SK-N-SH treated with all-trans-retinoic acid at 6 μM for 48 hours (cell line): ENCODE measurements around the gene GNG8.
A peak's percentile ranks its signal among the peaks of the same experiment; 100 is the strongest.

ENCODE experiments used
- ATAC-seq: fragments of 200-7000 bp; cut with Tn5 transposase; 3 replicates; pipeline ENCODE4 v1.9.1; 2020; ENCODE audit warnings: mild to moderate bottlenecking, moderate library complexity
- ARNTL ChIP-seq: fragments of 450-650 bp; formaldehyde crosslinking; IDR thresholded peaks from 2 replicates; pipeline ENCODE4 v1.5.0; 2020; ENCODE audit warnings: low read depth, mild to moderate bottlenecking, moderate library complexity, borderline replicate concordance
- BACH2 ChIP-seq: fragments of 250-450 bp; sonication (Bioruptor Pico); IDR thresholded peaks from 2 replicates; pipeline ENCODE4 v1.9.0; 2021; ENCODE audit warnings: mild to moderate bottlenecking, borderline replicate concordance
- CSDC2 ChIP-seq: fragments of 250-450 bp; sonication (Bioruptor Pico); IDR thresholded peaks from 2 replicates; pipeline ENCODE4 v1.5.0; 2020; ENCODE audit warnings: mild to moderate bottlenecking, moderate library complexity
- CSRNP3 ChIP-seq: fragments of 250-450 bp; sonication (Bioruptor Pico); IDR thresholded peaks from 2 replicates; pipeline ENCODE4 v1.5.1; 2021; ENCODE audit warnings: mild to moderate bottlenecking, moderate library complexity
- ESRRG ChIP-seq: fragments of 250-450 bp; sonication (Bioruptor Pico); IDR thresholded peaks from 2 replicates; pipeline ENCODE4 v1.6.1; 2021; ENCODE audit warnings: mild to moderate bottlenecking
- GLIS3 ChIP-seq: fragments of 250-450 bp; sonication (Bioruptor Pico); IDR thresholded peaks from 2 replicates; pipeline ENCODE4 v1.5.0; 2020; ENCODE audit warnings: mild to moderate bottlenecking, moderate library complexity
- ISL1 ChIP-seq: fragments of 250-450 bp; sonication (Bioruptor Pico); IDR thresholded peaks from 2 replicates; pipeline ENCODE4 v2.1.2; 2022; ENCODE audit warnings: mild to moderate bottlenecking, moderate library complexity
- OSR1 ChIP-seq: fragments of 250-450 bp; sonication (Bioruptor Pico); IDR thresholded peaks from 2 replicates; pipeline ENCODE4 v1.8.0; 2022; ENCODE audit warnings: moderate library complexity, mild to moderate bottlenecking, inconsistent platforms
- PPARA ChIP-seq: fragments of 250-450 bp; sonication (Bioruptor Pico); IDR thresholded peaks from 2 replicates; pipeline ENCODE4 v1.5.0; 2020; ENCODE audit warnings: mild to moderate bottlenecking, borderline replicate concordance
- RARB ChIP-seq: fragments of 250-450 bp; sonication (Bioruptor Pico); IDR thresholded peaks from 2 replicates; pipeline ENCODE4 v1.8.0; 2021; ENCODE audit warnings: mild to moderate bottlenecking, moderate library complexity
- SNAI2 ChIP-seq: fragments of 250-450 bp; sonication (Bioruptor Pico); IDR thresholded peaks from 2 replicates; pipeline ENCODE4 v1.5.0; 2020; ENCODE audit warnings: mild to moderate bottlenecking, moderate library complexity
- TCF4 ChIP-seq: fragments of 250-450 bp; sonication (Bioruptor Pico); IDR thresholded peaks from 2 replicates; pipeline ENCODE4 v1.8.0; 2021; ENCODE audit warnings: mild to moderate bottlenecking, moderate library complexity, borderline replicate concordance
- TOX ChIP-seq: fragments of 250-450 bp; sonication (Bioruptor Pico); IDR thresholded peaks from 2 replicates; pipeline ENCODE4 v1.8.0; 2021; ENCODE audit warnings: mild to moderate bottlenecking, moderate library complexity, borderline replicate concordance
- TSHZ2 ChIP-seq: fragments of 250-450 bp; sonication (Bioruptor Pico); IDR thresholded peaks from 2 replicates; pipeline ENCODE4 v1.5.0; 2020; ENCODE audit warnings: mild to moderate bottlenecking, moderate library complexity
- ZC3H10 ChIP-seq: fragments of 250-450 bp; sonication (Bioruptor Pico); IDR thresholded peaks from 2 replicates; pipeline ENCODE4 v1.5.1; 2021; ENCODE audit warnings: mild to moderate bottlenecking, moderate library complexity
- ZFP3 ChIP-seq: fragments of 250-450 bp; sonication (Bioruptor Pico); IDR thresholded peaks from 2 replicates; pipeline ENCODE4 v1.5.0; 2020; ENCODE audit warnings: mild to moderate bottlenecking, moderate library complexity
- ZFP30 ChIP-seq: fragments of 450-650 bp; formaldehyde crosslinking; IDR thresholded peaks from 2 replicates; pipeline ENCODE4 v1.5.0; 2022; ENCODE audit warnings: mild to moderate bottlenecking, moderate library complexity
- ZNF565 ChIP-seq: fragments of 450-650 bp; formaldehyde crosslinking; conservative IDR thresholded peaks from 2 replicates; pipeline ENCODE4 v1.5.0; 2020; ENCODE audit warnings: low read depth, mild to moderate bottlenecking, moderate library complexity
- ZNF70 ChIP-seq: fragments of 450-650 bp; formaldehyde crosslinking; IDR thresholded peaks from 2 replicates; pipeline ENCODE4 v1.5.0; 2020; ENCODE audit warnings: mild to moderate bottlenecking, moderate library complexity
- ZNF8 ChIP-seq: fragments of 450-650 bp; formaldehyde crosslinking; IDR thresholded peaks from 2 replicates; pipeline ENCODE4 v1.5.0; 2020; ENCODE audit warnings: mild to moderate bottlenecking, moderate library complexity
- TF ChIP-seq, protein P1 (sequence below): fragments of 250-450 bp; sonication (Bioruptor Pico); IDR thresholded peaks from 2 replicates; pipeline ENCODE4 v1.8.0; 2020; ENCODE audit warnings: mild to moderate bottlenecking, moderate library complexity, borderline replicate concordance
- TF ChIP-seq, protein P2 (sequence below): fragments of 250-450 bp; sonication (Bioruptor Pico); IDR thresholded peaks from 2 replicates; pipeline ENCODE4 v1.5.1; 2020; ENCODE audit warnings: low read depth, mild to moderate bottlenecking, moderate library complexity
- TF ChIP-seq, protein P3 (sequence below): fragments of 250-450 bp; sonication (Bioruptor Pico); IDR thresholded peaks from 2 replicates; pipeline ENCODE4 v1.8.0; 2021; ENCODE audit warnings: low read depth, mild to moderate bottlenecking, moderate library complexity, borderline replicate concordance

The GNG8 gene

GRCh38 chr19:46601318-46602224 lies 34.4 kb downstream of the GNG8 start, which contains the start of gene CALM3:
Gene CALM3 (plus strand): TSS chr19:46601330. CDS start chr19:46601435, 105 bp downstream.
- ATAC-seq: peak; percentile 4; the same call in 2 of the 3 replicates
- TF ChIP-seq ARNTL (no peak), SNAI2 (CRISPR knock-in tag) (no peak), ZNF70 (no peak), ZC3H10 (CRISPR knock-in tag) (no peak), ZFP3 (CRISPR knock-in tag) (no peak), RARB (CRISPR knock-in tag) (no peak), TOX (no peak), TCF4 (CRISPR knock-in tag) (no peak), BACH2 (CRISPR knock-in tag) (no peak), CSDC2 (CRISPR knock-in tag) (no peak), ZFP30 (CRISPR knock-in tag) (no peak), ZNF8 (CRISPR knock-in tag) (no peak), ISL1 (CRISPR knock-in tag) (no peak)
- TF ChIP-seq, all 23 proteins: peak for 0

- TF ChIP-seq PPARA (CRISPR knock-in tag): peak; percentile 84; the same call in 1 of the 2 replicates
- TF ChIP-seq ESRRG (CRISPR knock-in tag): peak; percentile 71; the same call in 1 of the 2 replicates
- peak; percentile 99 for TF ChIP-seq TSHZ2 (CRISPR knock-in tag)
- peak; percentile 97 for TF ChIP-seq SNAI2 (CRISPR knock-in tag)
- no peak for TF ChIP-seq TCF4 (CRISPR knock-in tag)
- TF ChIP-seq ZC3H10 (CRISPR knock-in tag): peak; percentile 75
- TF ChIP-seq, protein P1, sequence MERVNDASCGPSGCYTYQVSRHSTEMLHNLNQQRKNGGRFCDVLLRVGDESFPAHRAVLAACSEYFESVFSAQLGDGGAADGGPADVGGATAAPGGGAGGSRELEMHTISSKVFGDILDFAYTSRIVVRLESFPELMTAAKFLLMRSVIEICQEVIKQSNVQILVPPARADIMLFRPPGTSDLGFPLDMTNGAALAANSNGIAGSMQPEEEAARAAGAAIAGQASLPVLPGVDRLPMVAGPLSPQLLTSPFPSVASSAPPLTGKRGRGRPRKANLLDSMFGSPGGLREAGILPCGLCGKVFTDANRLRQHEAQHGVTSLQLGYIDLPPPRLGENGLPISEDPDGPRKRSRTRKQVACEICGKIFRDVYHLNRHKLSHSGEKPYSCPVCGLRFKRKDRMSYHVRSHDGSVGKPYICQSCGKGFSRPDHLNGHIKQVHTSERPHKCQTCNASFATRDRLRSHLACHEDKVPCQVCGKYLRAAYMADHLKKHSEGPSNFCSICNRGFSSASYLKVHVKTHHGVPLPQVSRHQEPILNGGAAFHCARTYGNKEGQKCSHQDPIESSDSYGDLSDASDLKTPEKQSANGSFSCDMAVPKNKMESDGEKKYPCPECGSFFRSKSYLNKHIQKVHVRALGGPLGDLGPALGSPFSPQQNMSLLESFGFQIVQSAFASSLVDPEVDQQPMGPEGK (CRISPR knock-in tag): peak; percentile 38; the same call in 1 of the 2 replicates
- TF ChIP-seq ARNTL: peak; percentile 87
- no peak for TF ChIP-seq TOX
- peak; percentile 93 for TF ChIP-seq OSR1 (CRISPR knock-in tag)
- peak; percentile 72; the same call in 1 of the 2 replicates for TF ChIP-seq ZNF8 (CRISPR knock-in tag)
- TF ChIP-seq ZFP30 (CRISPR knock-in tag): peak; percentile 54; the same call in 1 of the 2 replicates
- TF ChIP-seq ZNF565 (CRISPR knock-in tag): peak; percentile 94
- peak; percentile 98 for TF ChIP-seq CSDC2 (CRISPR knock-in tag)
- peak; percentile 97 for TF ChIP-seq BACH2 (CRISPR knock-in tag)
- TF ChIP-seq CSRNP3 (CRISPR knock-in tag): no peak
- TF ChIP-seq ZNF70: peak; percentile 71; the same call in 1 of the 2 replicates
- TF ChIP-seq, protein P2, sequence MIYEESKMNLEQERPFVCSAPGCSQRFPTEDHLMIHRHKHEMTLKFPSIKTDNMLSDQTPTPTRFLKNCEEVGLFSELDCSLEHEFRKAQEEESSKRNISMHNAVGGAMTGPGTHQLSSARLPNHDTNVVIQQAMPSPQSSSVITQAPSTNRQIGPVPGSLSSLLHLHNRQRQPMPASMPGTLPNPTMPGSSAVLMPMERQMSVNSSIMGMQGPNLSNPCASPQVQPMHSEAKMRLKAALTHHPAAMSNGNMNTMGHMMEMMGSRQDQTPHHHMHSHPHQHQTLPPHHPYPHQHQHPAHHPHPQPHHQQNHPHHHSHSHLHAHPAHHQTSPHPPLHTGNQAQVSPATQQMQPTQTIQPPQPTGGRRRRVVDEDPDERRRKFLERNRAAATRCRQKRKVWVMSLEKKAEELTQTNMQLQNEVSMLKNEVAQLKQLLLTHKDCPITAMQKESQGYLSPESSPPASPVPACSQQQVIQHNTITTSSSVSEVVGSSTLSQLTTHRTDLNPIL: no peak
- TF ChIP-seq RARB (CRISPR knock-in tag): peak; percentile 63; the same call in 1 of the 2 replicates
- TF ChIP-seq GLIS3: peak; percentile 84; the same call in 1 of the 2 replicates
- peak; percentile 37; the same call in 1 of the 2 replicates for TF ChIP-seq ISL1 (CRISPR knock-in tag)
- TF ChIP-seq, protein P3, sequence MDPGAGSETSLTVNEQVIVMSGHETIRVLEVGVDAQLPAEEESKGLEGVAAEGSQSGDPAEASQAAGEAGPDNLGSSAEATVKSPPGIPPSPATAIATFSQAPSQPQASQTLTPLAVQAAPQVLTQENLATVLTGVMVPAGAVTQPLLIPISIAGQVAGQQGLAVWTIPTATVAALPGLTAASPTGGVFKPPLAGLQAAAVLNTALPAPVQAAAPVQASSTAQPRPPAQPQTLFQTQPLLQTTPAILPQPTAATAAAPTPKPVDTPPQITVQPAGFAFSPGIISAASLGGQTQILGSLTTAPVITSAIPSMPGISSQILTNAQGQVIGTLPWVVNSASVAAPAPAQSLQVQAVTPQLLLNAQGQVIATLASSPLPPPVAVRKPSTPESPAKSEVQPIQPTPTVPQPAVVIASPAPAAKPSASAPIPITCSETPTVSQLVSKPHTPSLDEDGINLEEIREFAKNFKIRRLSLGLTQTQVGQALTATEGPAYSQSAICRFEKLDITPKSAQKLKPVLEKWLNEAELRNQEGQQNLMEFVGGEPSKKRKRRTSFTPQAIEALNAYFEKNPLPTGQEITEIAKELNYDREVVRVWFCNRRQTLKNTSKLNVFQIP (CRISPR knock-in tag): peak; percentile 96; the same call in 1 of the 2 replicates
- TF ChIP-seq ZFP3 (CRISPR knock-in tag): peak; percentile 91
- ATAC-seq: peak; percentile 87
These were observed 35.4 kb downstream of the GNG8 start for GRCh38 chr19:46600384-46601317.
